Left cardiac atrium (tissue), 4 donors: ENCODE results near the gene NAP1L1. TPM values are rescaled to one million over a fixed set of nuclear protein-coding genes. Genes with fewer than 3 reads are reported as not detected.

ENCODE experiments used
- ATAC-seq, 2 donors: fragments of 200-7000 bp; cut with Tn5 transposase; one replicate each; pipeline ENCODE4 v1.9.1; 2020; ENCODE audit warnings: mild to moderate bottlenecking in 2 of 2, moderate library complexity in 2 of 2
- DNase-seq: peaks from one replicate; pipeline ENCODE4 v3.0.0-alpha.2; 2020
- intact Hi-C, 2 donors: fragments of 100-400 bp; cut with DNase I; formaldehyde crosslinking; loops; one replicate each; pipeline versions ENCODE4 v1.14.1 to v1.15.1; 2022 to 2023
- long read RNA-seq: library from polyadenylated mRNA; unstranded; transcript quantifications from one replicate; pipeline ENCODE4 v2.0.0, GENCODE V29; 2021
- total RNA-seq, 2 donors: library from RNA; stranded (reverse); fragmentation: NEBNext Ultra II Directional; extraction: Animal tissue kit (Norgen Biotek cat#: 25700); gene quantifications; one replicate each; pipeline ENCODE4 v1.2.1, GENCODE V29; 2021
- donor health status: DM: no; HTN: yes; CAD: no.
- donor health status: DM: no; HTN: yes; CAD: no; lungs with severe emphysema.
- donor health status: DM: yes; HTN: yes; CAD: no.
- donor health status: Dilated cardiomyopathy.

NAP1L1 gene
- total RNA-seq, result 100 to 1,000 TPM; 299 to 358 TPM
- long read RNA-seq, full-length matches to known transcripts, result 28 of 45 reads
- long read RNA-seq, partial matches to known transcripts, result 3 of 45 reads
- long read RNA-seq, other reads (novel, unspliced or antisense), result 14 of 45 reads

DNA sequence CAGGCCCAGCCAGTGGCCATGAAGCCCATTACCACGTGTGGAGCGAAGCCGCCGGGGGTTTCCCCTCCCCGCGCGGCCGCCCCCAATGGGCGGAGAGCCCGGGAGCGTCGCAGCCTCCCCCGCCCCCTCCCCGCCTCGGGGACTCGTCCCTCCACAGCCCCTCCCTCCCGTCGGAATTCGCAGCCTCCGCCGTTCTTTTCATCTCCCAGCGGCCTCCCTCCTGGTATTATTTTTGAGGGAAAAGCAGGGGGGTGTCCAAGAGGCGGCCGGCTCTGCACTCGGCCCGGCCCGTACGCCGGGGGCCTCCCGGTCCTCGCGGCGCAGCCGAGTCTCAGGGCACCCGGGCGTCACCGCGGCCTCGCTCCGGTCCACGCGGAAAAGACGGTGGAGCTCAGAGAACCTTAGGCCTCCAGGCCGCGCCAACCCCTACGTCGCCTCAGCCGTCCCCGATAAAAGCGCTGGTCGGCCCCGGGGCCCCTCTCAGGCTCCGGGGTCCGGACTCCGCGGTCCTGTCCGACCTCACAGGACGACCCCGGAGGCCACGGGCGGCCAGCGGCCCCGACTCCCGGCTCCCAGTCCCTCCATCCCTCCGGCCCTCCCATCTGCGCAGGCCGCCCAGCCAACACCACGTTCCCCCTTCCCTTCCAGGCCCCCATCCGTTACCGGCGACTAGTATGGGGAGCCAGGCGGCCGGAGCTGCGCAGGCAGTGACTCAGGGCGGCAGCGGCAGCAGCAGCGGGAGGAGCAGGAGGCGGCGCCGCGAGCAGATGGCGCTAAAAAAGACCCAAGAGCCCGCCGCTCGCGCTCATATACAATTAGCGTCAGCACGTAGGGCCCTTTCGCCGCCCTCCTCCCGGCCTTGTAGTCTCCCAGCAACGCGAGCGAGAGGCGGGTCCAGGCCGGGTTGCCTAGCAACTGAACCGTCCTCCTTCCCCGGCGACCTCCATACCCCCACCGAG lies at the start of gene NAP1L1:
Gene NAP1L1 (minus strand): TSS at position 782 of the 959 bp plus-strand sequence. CDS start 10,466 bp downstream, outside the sequence.
- ATAC-seq (peak; percentile 95 to 97), DNase-seq (peak; percentile 99)
- intact Hi-C loops, result loop anchor here in 1 of 2 donors (5.0 to 10.0 kb wide), 2 partner anchors 181 to 263 kb away; partner anchors contain the start of gene BBS10

DNA sequence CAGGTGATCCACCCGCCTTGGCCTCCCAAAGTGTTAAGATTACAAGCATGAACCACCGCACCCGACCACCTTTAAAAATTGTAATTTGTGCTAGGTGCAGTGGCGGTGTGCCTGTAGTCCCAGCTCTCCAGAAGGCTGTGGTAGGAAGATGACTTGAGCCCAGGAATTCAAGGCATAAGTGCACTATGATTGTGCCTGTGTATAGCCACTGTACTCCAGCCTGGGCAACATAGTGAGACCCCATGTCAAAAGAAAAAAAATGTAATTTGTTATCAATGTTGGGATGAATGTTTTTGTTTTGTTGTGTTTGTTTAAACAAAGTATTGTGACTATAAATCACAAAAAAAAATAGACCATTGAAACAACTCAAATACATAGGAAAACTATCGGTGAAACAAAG lies 43.1 kb upstream of the NAP1L1 start:
- ATAC-seq (no peak), DNase-seq (no peak)
- intact Hi-C loops, result no loop called here

GRCh38 chr12:76124456-76124855 lies 40.0 kb upstream of the NAP1L1 start:
- no peak for DNase-seq

GRCh38 chr12:76123259-76124212 lies 39.1 kb upstream of the NAP1L1 start:
- DNase-seq (no peak), ATAC-seq (no peak)
- intact Hi-C loops, result no loop called here

More at GRCh38 chr12:76124456-76124855, 40.0 kb upstream of the NAP1L1 start:
- intact Hi-C loops, result no loop called here
- ATAC-seq, result no peak

GRCh38 chr12:76119887-76120286 lies 35.4 kb upstream of the NAP1L1 start:
- ATAC-seq (no peak), DNase-seq (no peak)
- intact Hi-C loops, result no loop called here

DNA sequence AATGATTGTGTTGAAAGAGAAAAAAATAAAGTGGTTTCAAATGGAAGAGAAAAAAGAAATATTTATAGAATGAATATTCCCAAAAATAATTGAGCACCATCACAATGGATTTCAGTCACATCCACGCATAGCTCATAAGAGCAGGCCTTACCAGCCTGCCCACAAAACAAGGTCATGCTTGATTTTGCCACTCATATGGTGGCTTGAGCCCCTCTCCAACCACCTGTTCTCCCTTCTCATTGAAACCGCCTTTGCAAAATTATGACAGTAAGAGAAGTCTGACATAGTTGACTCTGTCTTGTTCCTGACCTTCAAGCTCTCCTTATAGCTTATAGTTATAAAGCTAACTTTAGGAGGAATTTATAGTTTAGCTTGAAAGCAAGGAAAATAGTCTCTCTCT lies 33.3 kb upstream of the NAP1L1 start:
- ATAC-seq (no peak), DNase-seq (no peak)
- intact Hi-C loops, result no loop called here

DNA sequence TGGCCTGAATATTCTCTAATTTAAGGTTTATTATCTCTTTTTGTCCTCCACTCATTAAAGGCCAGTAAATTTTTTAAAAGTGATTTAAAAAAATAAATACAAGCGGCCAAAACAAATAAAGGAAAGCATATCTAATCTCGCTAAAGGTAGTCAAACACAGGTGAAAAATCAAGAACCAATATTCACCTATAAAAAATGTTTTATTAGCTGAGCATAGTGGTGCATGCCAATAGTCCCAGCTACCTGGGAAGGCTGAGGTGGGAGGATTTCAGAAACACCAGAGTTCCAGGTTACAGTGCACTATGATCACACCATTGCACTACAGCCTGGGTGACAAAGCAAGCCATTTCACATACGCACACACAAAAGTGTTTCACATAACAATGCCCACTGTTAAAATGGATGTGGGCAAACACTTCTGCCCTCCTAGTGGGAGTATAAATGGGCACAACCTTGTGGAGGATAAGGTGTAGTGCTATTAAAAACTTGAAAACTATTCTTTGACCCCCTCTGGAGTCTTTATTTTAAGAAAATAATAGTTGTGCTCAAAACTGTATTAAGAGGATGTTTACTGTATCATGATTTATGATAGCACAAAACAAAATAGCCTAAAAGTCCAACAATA lies 32.7 kb upstream of the NAP1L1 start:
- ATAC-seq, result no peak
- intact Hi-C loops, result no loop called here

DNA sequence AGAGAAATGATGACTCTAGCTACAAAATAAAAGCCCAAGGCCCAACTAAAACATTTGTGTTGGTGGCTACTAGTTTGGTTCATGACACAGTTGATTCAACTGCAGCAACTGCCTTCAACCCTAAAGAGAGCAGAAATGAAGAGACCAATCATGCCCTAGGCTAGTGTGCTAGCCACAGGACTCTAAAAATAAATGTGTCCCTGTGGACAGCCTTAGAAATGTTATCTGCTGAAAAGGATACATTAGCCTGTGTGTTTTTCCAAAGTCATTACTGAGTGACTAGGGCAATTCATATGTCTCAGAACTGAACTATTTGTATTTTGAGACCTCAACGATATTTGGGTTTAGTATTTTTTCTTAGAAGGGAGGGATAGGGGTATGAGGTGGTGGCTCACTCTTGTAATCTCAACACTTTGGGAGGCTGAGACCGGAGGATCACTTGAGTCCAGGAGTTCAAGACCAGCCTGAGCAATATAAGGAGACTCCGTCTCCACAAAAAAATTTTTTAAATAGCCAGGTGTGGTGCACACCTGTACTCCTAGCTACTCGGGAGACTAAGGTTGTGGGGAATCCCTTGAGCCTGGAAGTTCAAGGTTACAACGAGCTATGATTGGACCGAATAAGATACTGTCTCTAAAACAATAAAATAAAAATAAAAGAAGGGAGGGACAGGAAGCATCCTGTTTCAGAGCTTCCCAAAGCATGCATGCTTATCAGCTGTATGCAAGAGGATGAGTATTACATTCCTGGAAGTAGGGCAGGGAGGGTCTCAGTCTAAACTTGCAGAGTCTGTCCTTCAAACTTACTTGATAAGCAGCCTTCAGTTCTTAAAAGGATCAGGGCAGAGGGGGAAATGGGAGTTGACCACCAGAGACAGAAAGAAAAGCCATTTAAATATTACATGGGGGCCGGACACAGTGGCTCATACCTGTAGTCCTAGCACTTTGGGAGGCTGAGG lies 29.6 kb upstream of the NAP1L1 start:
- ATAC-seq (peak; percentile 71 to 82), DNase-seq (no peak)
- intact Hi-C loops, result no loop called here

More for the DNA sequence above, 32.7 kb upstream of the NAP1L1 start:
- DNase-seq, result no peak

DNA sequence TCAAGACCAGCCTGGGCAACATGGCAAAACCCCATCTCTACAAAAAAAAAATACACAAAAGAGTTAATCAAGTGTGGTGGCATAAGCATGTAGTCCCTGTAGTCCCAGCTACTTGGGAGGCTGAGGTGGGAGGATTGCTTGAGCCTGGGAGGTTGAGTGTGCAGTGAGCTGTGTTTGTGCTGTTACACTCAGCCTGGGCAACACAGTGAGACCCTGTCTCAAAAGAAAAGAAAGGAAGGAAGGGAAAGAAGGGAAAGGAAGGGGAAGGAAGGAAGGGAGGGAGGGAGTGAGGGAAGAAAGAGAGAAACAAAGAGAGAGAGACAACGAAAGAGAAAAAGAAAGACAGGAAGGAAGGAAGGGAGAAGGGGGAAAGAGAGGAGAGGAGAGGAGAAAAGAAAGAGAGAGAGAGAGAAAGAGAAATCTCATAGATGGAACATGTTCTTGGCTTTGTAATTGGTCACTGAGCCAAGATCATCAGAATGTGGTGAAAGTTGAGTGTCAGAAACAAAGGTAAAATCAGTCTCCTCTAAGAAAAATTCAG lies 26.8 kb upstream of the NAP1L1 start:
- intact Hi-C loops, result no loop called here
- ATAC-seq, result no peak
- no peak for DNase-seq

- intact Hi-C loops, result no loop called here
- ATAC-seq (no peak), DNase-seq (no peak)
Observed at GRCh38 chr12:76109879-76110278, 25.4 kb upstream of the NAP1L1 start.

DNA sequence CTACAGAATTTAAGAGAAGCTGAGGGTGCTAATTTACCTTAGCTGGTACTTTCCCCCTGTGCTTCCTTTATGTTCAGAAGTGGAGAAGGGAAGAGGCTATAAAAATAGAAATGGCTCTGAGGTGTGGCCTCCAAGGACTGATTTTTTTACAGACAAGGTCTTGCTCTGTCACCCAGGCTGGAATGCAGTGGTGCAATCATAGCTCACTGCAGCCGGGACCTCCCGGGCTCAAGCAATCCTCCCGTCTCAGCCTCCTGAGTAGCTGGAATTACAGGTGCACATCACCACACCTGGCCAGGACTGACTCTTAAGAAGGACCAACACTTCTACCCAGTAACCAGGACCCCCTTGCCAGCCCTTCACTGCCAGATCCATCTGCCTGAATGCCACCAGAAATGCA lies 23.9 kb upstream of the NAP1L1 start:
- no peak for DNase-seq
- intact Hi-C loops, result no loop called here
- no peak for ATAC-seq

GRCh38 chr12:76106631-76107030 lies 22.1 kb upstream of the NAP1L1 start:
- no peak for DNase-seq
- no peak for ATAC-seq
- intact Hi-C loops, result no loop called here

- DNase-seq, result no peak
- intact Hi-C loops, result no loop called here
- no peak for ATAC-seq
Observed at GRCh38 chr12:76103958-76104357, 19.5 kb upstream of the NAP1L1 start.

- intact Hi-C loops, result no loop called here
- no peak for ATAC-seq
- DNase-seq, result no peak
Observed at GRCh38 chr12:76101739-76102385, 17.4 kb upstream of the NAP1L1 start.

- ATAC-seq (no peak), DNase-seq (no peak)
- intact Hi-C loops, result loop anchor here in 1 of 2 donors (10.0 kb wide), 1 partner anchor 59 kb away; no protein-coding TSS in a partner anchor
Observed at GRCh38 chr12:76096079-76096646, 11.7 kb upstream of the NAP1L1 start.

DNA sequence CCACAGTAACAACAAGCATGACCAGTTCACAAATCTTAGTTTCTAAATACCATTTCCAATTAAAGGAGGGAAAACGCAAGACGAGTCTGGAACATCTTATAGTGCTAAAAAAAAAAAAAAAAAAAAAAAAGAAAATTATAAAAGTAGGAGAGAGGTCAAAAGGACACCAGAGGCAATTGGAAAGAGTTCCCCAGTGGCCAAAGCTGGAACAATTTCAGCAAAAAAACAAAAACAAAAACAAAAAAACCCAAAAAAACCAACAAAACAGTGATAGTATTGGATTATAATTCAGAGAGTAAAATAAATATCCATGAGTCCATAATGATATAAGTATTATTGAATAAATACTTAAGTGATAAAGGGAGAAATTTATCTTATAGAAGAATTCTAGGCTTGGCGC lies 10.3 kb upstream of the NAP1L1 start:
- DNase-seq, result no peak
- intact Hi-C loops, result loop anchor here in 1 of 2 donors (10.0 kb wide), 1 partner anchor 60 kb away; no protein-coding TSS in a partner anchor
- ATAC-seq, result no peak
